Right cardiac atrium (tissue), 5 donors: ENCODE measurements around the gene TMEM37. TPM values are rescaled to one million over a fixed set of nuclear protein-coding genes. Genes with fewer than 3 reads are reported as not detected.

Experiments
- ATAC-seq, 2 donors: fragments of 200-7000 bp; cut with Tn5 transposase; one replicate each; pipeline versions ENCODE4 v1.8.0 to v1.9.1; 2020; ENCODE audit warnings: moderate library complexity in 2 of 2, mild to moderate bottlenecking in 1 of 2
- DNase-seq, 3 donors: peaks; one replicate each; pipeline ENCODE4 v3.0.0-alpha.2; 2020
- H3K27ac ChIP-seq: one replicate; pipeline ENCODE4 v1.5.1; 2013; ENCODE audit warnings: mild to moderate bottlenecking, low read length, control low read depth, moderate library complexity
- H3K27me3 ChIP-seq: one replicate; pipeline ENCODE4 v1.6.1; 2013; ENCODE audit not compliant: control insufficient read depth, insufficient read depth
- H3K4me1 ChIP-seq: one replicate; pipeline ENCODE4 v1.6.1; 2013; ENCODE audit warnings: low read length; ENCODE audit not compliant: control insufficient read depth, insufficient read depth
- H3K4me3 ChIP-seq: one replicate; pipeline ENCODE4 v1.5.1; 2013; ENCODE audit warnings: low read length, control low read depth
- H3K9me3 ChIP-seq: one replicate; pipeline ENCODE4 v1.6.1; 2013; ENCODE audit warnings: low read length; ENCODE audit not compliant: control insufficient read depth
- WGBS: extraction: QIAGEN DNeasy Blood & Tissue Kit; methylation state at CpG from one replicate; pipeline ENCODE4 v1.1.7; 2013; 5-methylcytosine and 5-hydroxymethylcytosine counted together
- intact Hi-C, 4 donors: fragments of 100-400 bp; cut with DNase I; formaldehyde crosslinking; loops; one replicate each; pipeline versions ENCODE4 v1.11.0 to v1.14.0; 2022 to 2023
- polyA plus RNA-seq: library from polyadenylated mRNA; stranded (reverse); fragments of 200-250 nt; gene quantifications from one replicate; pipeline ENCODE4 v1.2.3, GENCODE V29; 2013
- total RNA-seq, 4 donors: library from RNA; stranded (reverse); fragmentation: NEBNext Ultra II Directional; extraction: Animal tissue kit (Norgen Biotek cat#: 25700); gene quantifications; one replicate each; pipeline ENCODE4 v1.2.1, GENCODE V29; 2021
- donor health status: healthy with polysubstance abuse.
- donor health status: DM: no; HTN: yes; CAD: no.
- donor health status: DM: no; HTN: no; CAD: no.
- donor health status: DM: no; HTN: yes; CAD: no; lungs with severe emphysema.
- donor health status: DM: yes; HTN: yes; CAD: no.

TMEM37 gene
- total and polyA plus RNA-seq, 5 donors, result 4.7 to 9.6 (median 8.0) TPM

- no peaks in the 10 kb centered on the region for H3K27me3 ChIP-seq
- DNase-seq, result peak in 1 of 3 donors; percentile 75
- H3K9me3 ChIP-seq, result no peaks in the 10 kb centered on the region
- WGBS, result 70% methylated on average over 9 of the region's 9 CpGs
- H3K4me3 ChIP-seq, result no peak overlapping the region
- no peak overlapping the region for H3K27ac ChIP-seq
- intact Hi-C loops, result loop anchor here in 3 of 4 donors (2.0 to 10.0 kb wide), 2 partner anchors 67 to 161 kb away; no protein-coding TSS in a partner anchor
- no peaks in the 10 kb centered on the region for H3K4me1 ChIP-seq
- ATAC-seq, result peak; percentile 14 to 48
These were observed 43.7 kb downstream of the TMEM37 start for GRCh38 chr2:119475225-119475856.

GRCh38 chr2:119475857-119476244, 44.2 kb downstream of the TMEM37 start:
- intact Hi-C loops, result loop anchor here (2.0 to 10.0 kb wide), 3 partner anchors 67 to 161 kb away; no protein-coding TSS in a partner anchor
- DNase-seq (no peak), ATAC-seq (peak in 1 of 2 donors; percentile 2)
- 64% methylated on average over 6 of the region's 6 CpGs for WGBS
- no peaks in the 10 kb centered on the region for H3K27me3 ChIP-seq
- no peak overlapping the region for H3K4me3 ChIP-seq
- H3K27ac ChIP-seq, result no peak overlapping the region
- no peaks in the 10 kb centered on the region for H3K9me3 ChIP-seq
- no peaks in the 10 kb centered on the region for H3K4me1 ChIP-seq

GRCh38 chr2:119476301-119477112, 44.9 kb downstream of the TMEM37 start:
- peak; percentile 53 to 81 (median 69) for DNase-seq
- H3K4me1 ChIP-seq, result no peaks in the 10 kb centered on the region
- no peak overlapping the region for H3K27ac ChIP-seq
- intact Hi-C loops, result loop anchor here in 3 of 4 donors (2.0 to 10.0 kb wide), 2 partner anchors 70 to 162 kb away; no protein-coding TSS in a partner anchor
- no peaks in the 10 kb centered on the region for H3K9me3 ChIP-seq
- H3K4me3 ChIP-seq, result no peak overlapping the region
- WGBS, result 32% methylated on average over 20 of the region's 20 CpGs
- peak; percentile 67 to 76 for ATAC-seq
- H3K27me3 ChIP-seq, result no peaks in the 10 kb centered on the region

GRCh38 chr2:119477113-119477505, 45.5 kb downstream of the TMEM37 start:
- H3K4me1 ChIP-seq, result no peaks in the 10 kb centered on the region
- ATAC-seq, result no peak
- intact Hi-C loops, result loop anchor here in 3 of 4 donors (2.0 to 10.0 kb wide), 2 partner anchors 70 to 162 kb away; no protein-coding TSS in a partner anchor
- DNase-seq, result no peak
- no peak overlapping the region for H3K4me3 ChIP-seq
- WGBS, result 71% methylated on average over 9 of the region's 9 CpGs
- H3K27me3 ChIP-seq, result no peaks in the 10 kb centered on the region
- no peak overlapping the region for H3K27ac ChIP-seq
- H3K9me3 ChIP-seq, result no peaks in the 10 kb centered on the region

GRCh38 chr2:119478188-119478977, 46.7 kb downstream of the TMEM37 start:
- DNase-seq (no peak), ATAC-seq (no peak)
- Histone ChIP-seq H3K4me1 (peaks cover 8% of the 10 kb centered on the region), H3K27me3 (no peaks in the 10 kb centered on the region), H3K27ac (no peak overlapping the region), H3K4me3 (no peak overlapping the region), H3K9me3 (no peaks in the 10 kb centered on the region)
- WGBS, result 77% methylated on average over 12 of the region's 12 CpGs
- intact Hi-C loops, result loop anchor here in 2 of 4 donors (10.0 kb wide), 1 partner anchor 164 kb away; no protein-coding TSS in a partner anchor

- DNase-seq, result no peak
- H3K27me3 ChIP-seq, result no peaks in the 10 kb centered on the region
- H3K27ac ChIP-seq, result no peak overlapping the region
- 88% methylated on average over 3 of the region's 3 CpGs for WGBS
- ATAC-seq, result no peak
- H3K4me1 ChIP-seq, result peaks cover 8% of the 10 kb centered on the region
- intact Hi-C loops, result loop anchor here in 2 of 4 donors (10.0 kb wide), 1 partner anchor 164 kb away; no protein-coding TSS in a partner anchor
- H3K9me3 ChIP-seq, result no peaks in the 10 kb centered on the region
- no peak overlapping the region for H3K4me3 ChIP-seq
These were observed 47.3 kb downstream of the TMEM37 start for GRCh38 chr2:119478978-119479295.

GRCh38 chr2:119480184-119480583, 48.5 kb downstream of the TMEM37 start:
- ATAC-seq (no peak), DNase-seq (no peak)
- 90% methylated on average over 5 of the region's 5 CpGs for WGBS
- Histone ChIP-seq H3K4me1 (peaks cover 11% of the 10 kb centered on the region), H3K9me3 (no peaks in the 10 kb centered on the region), H3K4me3 (no peak overlapping the region), H3K27ac (no peak overlapping the region), H3K27me3 (no peaks in the 10 kb centered on the region)
- intact Hi-C loops, result no loop called here

GRCh38 chr2:119480718-119481142, 49.1 kb downstream of the TMEM37 start:
- H3K4me3 ChIP-seq, result no peak overlapping the region
- DNase-seq (peak in 1 of 3 donors; percentile 70), ATAC-seq (no peak)
- peaks cover 14% of the 10 kb centered on the region for H3K4me1 ChIP-seq
- no peaks in the 10 kb centered on the region for H3K9me3 ChIP-seq
- 64% methylated on average over 11 of the region's 11 CpGs for WGBS
- intact Hi-C loops, result no loop called here
- H3K27me3 ChIP-seq, result no peaks in the 10 kb centered on the region
- peak overlapping the region; percentile 9 for H3K27ac ChIP-seq

- ATAC-seq, result no peak
- no peak for DNase-seq
- H3K27me3 ChIP-seq, result no peaks in the 10 kb centered on the region
- H3K9me3 ChIP-seq, result no peaks in the 10 kb centered on the region
- peaks cover 19% of the 10 kb centered on the region for H3K4me1 ChIP-seq
- H3K4me3 ChIP-seq, result no peak overlapping the region
- 80% methylated on average over 16 of the region's 16 CpGs for WGBS
- H3K27ac ChIP-seq, result peak overlapping the region; percentile 10
- intact Hi-C loops, result no loop called here
These were observed 50.1 kb downstream of the TMEM37 start for GRCh38 chr2:119481501-119482455.
